Mucosa of descending colon (tissue), 3 donors: ENCODE results near the gene RPL37A. TPM values are rescaled to one million over a fixed set of nuclear protein-coding genes. Genes with fewer than 3 reads are reported as not detected.

Experiments used
- ATAC-seq: fragments of 200-7000 bp; cut with Tn5 transposase; one replicate; pipeline ENCODE4 v1.9.1; 2020; ENCODE audit warnings: mild to moderate bottlenecking, moderate library complexity
- DNase-seq, 3 donors: peaks; one replicate each; pipeline ENCODE4 v3.0.0-alpha.2; 2020
- H3K36me3 ChIP-seq: fragments of 200-600 bp; one replicate; pipeline ENCODE4 v1.8.0; 2021; ENCODE audit warnings: low read depth, mild to moderate bottlenecking
- H3K4me1 ChIP-seq: fragments of 200-600 bp; one replicate; pipeline ENCODE4 v1.8.0; 2021; ENCODE audit warnings: low read depth, mild to moderate bottlenecking
- H3K4me3 ChIP-seq: fragments of 200-600 bp; one replicate; pipeline ENCODE4 v1.8.0; 2021; ENCODE audit warnings: mild to moderate bottlenecking
- H3K9me3 ChIP-seq: fragments of 200-600 bp; one replicate; pipeline ENCODE4 v1.8.0; 2021; ENCODE audit warnings: mild to moderate bottlenecking
- CTCF ChIP-seq: fragments of 200-600 bp; IDR thresholded peaks from one replicate; pipeline ENCODE4 v1.8.0; 2022; ENCODE audit warnings: antibody characterized with exemption, mild to moderate bottlenecking
- intact Hi-C, 2 donors: fragments of 100-400 bp; cut with DNase I in 1 of 2; cut with micrococcal nuclease in 1 of 2; formaldehyde crosslinking; loops; one replicate each; pipeline versions ENCODE4 v1.11.0 to v1.11.1; 2022; cut with DNase I, micrococcal nuclease
- total RNA-seq, 3 donors: library from RNA; stranded (reverse); fragmentation: NEBNext Ultra II Directional in 2 of 3; extraction: Animal tissue kit (Norgen Biotek cat#: 25700) in 2 of 3; gene quantifications; one replicate each; pipeline versions ENCODE4 v1.2.1 to v1.2.4, GENCODE V29; 2021 to 2023
- donor health status: DM: no; HTN: no; CAD: no; lungs with moderate emphysema.
- donor health status: DM: no; HTN: no; CAD: no.
- donor health status: DM: no; HTN: yes; CAD: no.

RPL37A gene
- total RNA-seq, 3 donors from 2014 or later: 1,908 to 2,059 (median 1,949) TPM

- intact Hi-C loops: no loop called here
- TF ChIP-seq CTCF: no peak
- H3K4me1 ChIP-seq: no peaks in the 10 kb centered on the region
- no peaks in the 10 kb centered on the region for H3K9me3 ChIP-seq
- no peaks in the 10 kb centered on the region for H3K36me3 ChIP-seq
- DNase-seq (no peak), ATAC-seq (no peak)
- H3K4me3 ChIP-seq: no peak overlapping the region
These were observed 42.9 kb downstream of the RPL37A start for GRCh38 chr2:216541505-216541904.

- ATAC-seq (no peak), DNase-seq (no peak)
- intact Hi-C loops: no loop called here
- Histone ChIP-seq H3K4me1 (peaks cover 4% of the 10 kb centered on the region), H3K9me3 (no peaks in the 10 kb centered on the region), H3K4me3 (no peak overlapping the region), H3K36me3 (no peaks in the 10 kb centered on the region)
- no peak for TF ChIP-seq CTCF
These were observed 46.7 kb downstream of the RPL37A start for GRCh38 chr2:216545359-216545758.

DNA sequence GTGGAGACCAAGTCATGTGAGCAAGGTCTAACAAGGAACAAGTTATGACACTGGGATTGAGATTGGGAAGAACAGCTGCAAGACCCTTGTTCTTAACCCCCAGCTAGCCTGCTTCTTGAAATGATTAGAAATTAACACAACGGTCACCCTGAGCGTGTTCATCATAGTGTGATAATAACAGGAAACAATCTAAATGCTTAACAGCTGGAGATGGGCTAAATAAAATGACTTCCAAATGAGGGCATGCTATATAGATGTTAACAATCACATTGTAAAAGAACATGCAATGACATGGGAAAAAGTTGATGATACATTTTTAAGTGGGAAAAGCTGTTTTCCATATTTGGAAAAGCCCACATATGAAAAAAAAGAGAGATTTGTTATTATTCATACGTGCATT lies 47.6 kb downstream of the RPL37A start:
- no peak for DNase-seq
- no peak for TF ChIP-seq CTCF
- Histone ChIP-seq H3K4me3 (no peak overlapping the region), H3K9me3 (no peaks in the 10 kb centered on the region), H3K4me1 (peaks cover 11% of the 10 kb centered on the region), H3K36me3 (no peaks in the 10 kb centered on the region)
- no peak for ATAC-seq
- intact Hi-C loops: no loop called here

- no peak for ATAC-seq
- TF ChIP-seq CTCF: no peak
These were observed 48.2 kb downstream of the RPL37A start for GRCh38 chr2:216546641-216547403.

DNA sequence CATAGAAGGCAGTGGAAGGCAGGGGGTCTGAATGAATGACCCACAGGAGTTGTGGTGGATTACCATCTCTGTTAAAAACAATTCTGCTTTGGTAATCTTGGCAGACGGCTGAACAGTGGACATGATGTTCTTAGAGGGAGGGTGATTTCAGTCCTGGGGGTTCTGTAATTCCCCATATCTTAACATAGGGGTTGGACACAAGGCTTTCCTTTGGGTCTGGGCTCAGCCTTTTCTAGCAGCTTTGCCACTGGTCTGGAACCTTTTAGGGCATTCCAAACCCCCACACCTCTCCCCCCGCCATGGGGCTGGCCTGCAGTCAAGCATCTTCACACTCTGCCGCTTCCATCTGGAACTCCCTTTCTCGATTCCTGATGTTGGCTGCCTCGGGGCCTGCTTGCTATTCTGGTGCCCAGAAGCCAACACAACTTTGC lies 50.3 kb downstream of the RPL37A start:
- DNase-seq: no peak
- H3K4me1 ChIP-seq: peaks cover 28% of the 10 kb centered on the region
- H3K4me3 ChIP-seq: no peak overlapping the region
- H3K36me3 ChIP-seq: no peaks in the 10 kb centered on the region
- intact Hi-C loops: no loop called here
- no peak for TF ChIP-seq CTCF
- H3K9me3 ChIP-seq: no peaks in the 10 kb centered on the region
- no peak for ATAC-seq

More at GRCh38 chr2:216546641-216547403, 48.2 kb downstream of the RPL37A start:
- Histone ChIP-seq H3K4me1 (peaks cover 14% of the 10 kb centered on the region), H3K9me3 (no peaks in the 10 kb centered on the region), H3K4me3 (no peak overlapping the region), H3K36me3 (no peaks in the 10 kb centered on the region)
- intact Hi-C loops: no loop called here
- DNase-seq: no peak
